ENCODE results near the gene TERT.

The TERT gene

GRCh38 chr5:1241509-1242080 is 53.3 kb downstream of the TERT start:
- peak; percentile 43 for DNase-seq
- H3K4me3 ChIP-seq (ENCODE audit: low read depth, low read length), result no peak overlapping the region
- H3K9me3 ChIP-seq (ENCODE audit: severe bottlenecking), result peaks cover 6% of the 10 kb centered on the region
- no peaks in the 10 kb centered on the region for H3K27me3 ChIP-seq (ENCODE audit: insufficient read depth, low read depth, severe bottlenecking)
- no peak for TF ChIP-seq CTCF (IDR thresholded peaks at IDR 0.05; ENCODE audit: low read depth, low read length)
- H3K27ac ChIP-seq, result no peak overlapping the region
- H3K36me3 ChIP-seq, result no peaks in the 10 kb centered on the region

- peaks cover 15% of the 10 kb centered on the region for H3K9me3 ChIP-seq (ENCODE audit: severe bottlenecking)
- no peak for DNase-seq
- no peak for TF ChIP-seq CTCF (IDR thresholded peaks at IDR 0.05; ENCODE audit: low read depth, low read length)
- H3K36me3 ChIP-seq, result no peaks in the 10 kb centered on the region
- no peak overlapping the region for H3K4me3 ChIP-seq (ENCODE audit: low read depth, low read length)
- H3K27ac ChIP-seq, result peak overlapping the region; percentile 49; the same call in 1 of the 2 replicates
- H3K27me3 ChIP-seq (ENCODE audit: insufficient read depth, low read depth, severe bottlenecking), result no peaks in the 10 kb centered on the region
These were observed 54.2 kb downstream of the TERT start for GRCh38 chr5:1240496-1241260.

- TF ChIP-seq CTCF (IDR thresholded peaks at IDR 0.05; ENCODE audit: low read depth, low read length), result no peak
- Histone ChIP-seq H3K36me3 (no peaks in the 10 kb centered on the region), H3K9me3 (ENCODE audit: severe bottlenecking) (peaks cover 25% of the 10 kb centered on the region), H3K4me3 (ENCODE audit: low read depth, low read length) (no peak overlapping the region), H3K27me3 (ENCODE audit: insufficient read depth, low read depth, severe bottlenecking) (no peaks in the 10 kb centered on the region), H3K27ac (peak overlapping the region; percentile 49)
- peak; percentile 93 for DNase-seq
These were observed 55.2 kb downstream of the TERT start for GRCh38 chr5:1239505-1240251.

- Histone ChIP-seq H3K36me3 (no peaks in the 10 kb centered on the region), H3K27ac (no peak overlapping the region), H3K27me3 (ENCODE audit: insufficient read depth, low read depth, severe bottlenecking) (no peaks in the 10 kb centered on the region), H3K9me3 (ENCODE audit: severe bottlenecking) (peaks cover 32% of the 10 kb centered on the region), H3K4me3 (ENCODE audit: low read depth, low read length) (no peak overlapping the region)
- TF ChIP-seq CTCF (IDR thresholded peaks at IDR 0.05; ENCODE audit: low read depth, low read length), result no peak
- DNase-seq, result no peak
These were observed 59.0 kb downstream of the TERT start for GRCh38 chr5:1235838-1236237.

GRCh38 chr5:1235379-1235778 is 59.5 kb downstream of the TERT start:
- no peak for DNase-seq
- Histone ChIP-seq H3K27me3 (ENCODE audit: insufficient read depth, low read depth, severe bottlenecking) (no peaks in the 10 kb centered on the region), H3K27ac (no peak overlapping the region), H3K36me3 (no peaks in the 10 kb centered on the region), H3K4me3 (ENCODE audit: low read depth, low read length) (no peak overlapping the region), H3K9me3 (ENCODE audit: severe bottlenecking) (peaks cover 27% of the 10 kb centered on the region)
- no peak; the same call in 1 of the 2 replicates for TF ChIP-seq CTCF (IDR thresholded peaks at IDR 0.05; ENCODE audit: low read depth, low read length)
